ENCODE data around the gene TCOF1.

Gene TCOF1

DNA sequence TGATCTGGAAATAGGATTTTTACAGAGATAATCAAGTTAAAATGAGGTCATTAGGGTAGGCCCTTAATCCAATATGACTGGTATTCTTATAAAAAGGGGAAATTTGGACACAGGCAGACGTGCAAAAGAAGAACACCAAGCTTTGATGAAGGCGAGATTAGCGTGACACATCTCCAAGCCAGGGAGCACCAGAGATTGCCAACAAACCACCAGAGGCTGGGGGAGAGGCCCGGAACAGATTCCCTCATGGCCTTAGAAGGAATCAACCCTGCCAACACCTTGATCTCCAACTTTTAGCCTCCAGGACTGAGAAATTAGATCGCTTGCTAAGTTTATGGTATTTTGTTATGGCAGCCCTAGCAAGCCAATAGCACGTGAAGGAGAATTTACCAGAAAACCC is 44.0 kb upstream of the TCOF1 start:
- Histone ChIP-seq H3K27ac (ENCODE audit: low read depth, low read length) (no peak overlapping the region), H3K9ac (ENCODE audit: low read length) (no peak overlapping the region)
- TF ChIP-seq, protein P1, sequence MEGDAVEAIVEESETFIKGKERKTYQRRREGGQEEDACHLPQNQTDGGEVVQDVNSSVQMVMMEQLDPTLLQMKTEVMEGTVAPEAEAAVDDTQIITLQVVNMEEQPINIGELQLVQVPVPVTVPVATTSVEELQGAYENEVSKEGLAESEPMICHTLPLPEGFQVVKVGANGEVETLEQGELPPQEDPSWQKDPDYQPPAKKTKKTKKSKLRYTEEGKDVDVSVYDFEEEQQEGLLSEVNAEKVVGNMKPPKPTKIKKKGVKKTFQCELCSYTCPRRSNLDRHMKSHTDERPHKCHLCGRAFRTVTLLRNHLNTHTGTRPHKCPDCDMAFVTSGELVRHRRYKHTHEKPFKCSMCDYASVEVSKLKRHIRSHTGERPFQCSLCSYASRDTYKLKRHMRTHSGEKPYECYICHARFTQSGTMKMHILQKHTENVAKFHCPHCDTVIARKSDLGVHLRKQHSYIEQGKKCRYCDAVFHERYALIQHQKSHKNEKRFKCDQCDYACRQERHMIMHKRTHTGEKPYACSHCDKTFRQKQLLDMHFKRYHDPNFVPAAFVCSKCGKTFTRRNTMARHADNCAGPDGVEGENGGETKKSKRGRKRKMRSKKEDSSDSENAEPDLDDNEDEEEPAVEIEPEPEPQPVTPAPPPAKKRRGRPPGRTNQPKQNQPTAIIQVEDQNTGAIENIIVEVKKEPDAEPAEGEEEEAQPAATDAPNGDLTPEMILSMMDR (IDR thresholded peaks at IDR 0.05; ENCODE audit: insufficient read depth, low read length, poor library complexity, severe bottlenecking), result no peak
- TF ChIP-seq EZH2phosphoT487 (conservative IDR thresholded peaks at IDR 0.05; ENCODE audit: low read length), result no peak

DNA sequence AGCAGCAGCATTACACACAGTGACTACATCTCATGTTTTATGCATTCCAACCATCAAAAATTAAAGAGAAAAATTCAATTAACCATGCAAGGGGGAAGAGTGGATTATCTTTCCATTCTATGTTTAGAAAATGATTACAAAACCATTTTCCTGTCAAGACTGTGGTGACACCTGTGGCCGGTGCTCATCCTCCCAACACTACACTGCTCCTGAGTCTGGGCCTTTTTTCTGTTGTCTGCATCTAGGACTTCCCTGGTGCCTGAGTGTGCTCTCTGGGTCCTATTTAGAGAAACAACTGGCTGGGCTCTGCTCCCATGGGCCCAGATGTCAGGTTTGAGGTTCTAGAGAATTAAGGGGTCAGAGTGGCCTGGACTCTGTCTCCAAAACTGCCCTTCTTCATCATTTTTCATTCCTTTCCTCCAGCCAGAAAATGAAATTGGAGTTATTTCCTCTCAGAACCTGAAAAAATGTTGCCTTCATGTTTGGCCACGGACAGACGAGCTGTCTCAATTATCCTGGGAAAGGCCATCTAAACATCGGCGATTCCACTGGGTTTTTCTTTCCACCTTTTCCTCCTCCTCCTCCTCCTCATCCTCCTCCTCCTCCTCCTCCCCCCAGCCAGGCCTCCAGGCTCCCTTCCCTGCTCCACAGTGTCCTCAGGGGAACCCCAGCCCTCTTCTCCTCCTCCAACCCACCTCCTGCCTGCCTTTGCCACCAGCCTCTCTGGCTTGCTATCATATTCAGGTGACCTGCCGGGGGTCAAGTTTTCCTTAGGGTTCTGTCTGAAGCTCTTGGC is 43.4 kb upstream of the TCOF1 start:
- no peaks in the 10 kb centered on the region for H3K36me3 ChIP-seq (ENCODE audit: low read length)
- no peaks in the 10 kb centered on the region for H3K79me2 ChIP-seq (ENCODE audit: insufficient read depth, low read length)
- H3K9ac ChIP-seq (ENCODE audit: low read length), result no peak overlapping the region
- H2AFZ ChIP-seq (ENCODE audit: low read depth, low read length, severe bottlenecking), result no peak overlapping the region
- no peak overlapping the region for H3K27ac ChIP-seq (ENCODE audit: low read depth, low read length)
- TF ChIP-seq EZH2phosphoT487 (conservative IDR thresholded peaks at IDR 0.05; ENCODE audit: low read length), result no peak
- TF ChIP-seq, protein P1 (IDR thresholded peaks at IDR 0.05; ENCODE audit: insufficient read depth, low read length, poor library complexity, severe bottlenecking), result no peak
- no peaks in the 10 kb centered on the region for H3K9me3 ChIP-seq (ENCODE audit: insufficient read depth, low read length)
- H3K9me2 ChIP-seq (replicated peaks; ENCODE audit: insufficient read depth, low read length), result no peaks in the 10 kb centered on the region
- H4K20me1 ChIP-seq (ENCODE audit: low read depth, low read length), result no peaks in the 10 kb centered on the region
- no peak overlapping the region for H3K4me2 ChIP-seq (ENCODE audit: low read depth, low read length, poor library complexity, severe bottlenecking)
- no peaks in the 10 kb centered on the region for H3K27me3 ChIP-seq (ENCODE audit: low read length)
- H3F3A ChIP-seq (ENCODE audit: insufficient read depth), result no peaks in the 10 kb centered on the region
- no peak overlapping the region for H3K4me3 ChIP-seq (ENCODE audit: insufficient read depth, low read length, poor library complexity, severe bottlenecking)

More for the DNA sequence above, 44.0 kb upstream of the TCOF1 start:
- no peaks in the 10 kb centered on the region for H3K79me2 ChIP-seq (ENCODE audit: insufficient read depth, low read length)
- H3K9me2 ChIP-seq (replicated peaks; ENCODE audit: insufficient read depth, low read length), result no peaks in the 10 kb centered on the region
- H3K9me3 ChIP-seq (ENCODE audit: insufficient read depth, low read length), result no peaks in the 10 kb centered on the region
- H2AFZ ChIP-seq (ENCODE audit: low read depth, low read length, severe bottlenecking), result no peak overlapping the region
- no peaks in the 10 kb centered on the region for H3F3A ChIP-seq (ENCODE audit: insufficient read depth)
- no peaks in the 10 kb centered on the region for H3K36me3 ChIP-seq (ENCODE audit: low read length)
- H3K4me3 ChIP-seq (ENCODE audit: insufficient read depth, low read length, poor library complexity, severe bottlenecking), result no peak overlapping the region
- H3K27me3 ChIP-seq (ENCODE audit: low read length), result no peaks in the 10 kb centered on the region
- H4K20me1 ChIP-seq (ENCODE audit: low read depth, low read length), result no peaks in the 10 kb centered on the region
- H3K4me2 ChIP-seq (ENCODE audit: low read depth, low read length, poor library complexity, severe bottlenecking), result no peak overlapping the region

DNA sequence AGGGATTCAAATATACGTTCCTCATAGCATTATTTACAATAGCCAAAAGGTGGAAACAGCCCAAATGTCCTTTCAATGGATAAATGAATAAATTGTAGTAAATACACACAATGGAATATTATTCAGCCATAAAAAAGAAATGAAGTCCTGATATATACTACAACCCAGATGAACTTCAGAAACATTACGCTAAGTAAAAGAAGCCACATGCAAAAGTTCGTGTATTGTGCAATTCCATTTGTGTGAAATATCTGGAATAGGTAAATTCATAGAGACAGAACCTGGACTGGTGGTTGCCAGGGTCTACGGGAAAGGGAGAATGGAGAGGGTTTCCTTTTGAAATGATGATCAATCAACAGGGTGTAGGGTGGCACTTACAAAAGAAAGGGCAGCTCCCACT is 42.3 kb upstream of the TCOF1 start:
- TF ChIP-seq, protein P1 (IDR thresholded peaks at IDR 0.05; ENCODE audit: insufficient read depth, low read length, poor library complexity, severe bottlenecking), result no peak
- no peak for TF ChIP-seq EZH2phosphoT487 (conservative IDR thresholded peaks at IDR 0.05; ENCODE audit: low read length)
- H3K4me3 ChIP-seq (ENCODE audit: insufficient read depth, low read length, poor library complexity, severe bottlenecking), result no peak overlapping the region
- no peaks in the 10 kb centered on the region for H3F3A ChIP-seq (ENCODE audit: insufficient read depth)
- H3K27me3 ChIP-seq (ENCODE audit: low read length), result no peaks in the 10 kb centered on the region
- H3K36me3 ChIP-seq (ENCODE audit: low read length), result no peaks in the 10 kb centered on the region
- no peak overlapping the region for H3K27ac ChIP-seq (ENCODE audit: low read depth, low read length)
- no peak overlapping the region for H3K9ac ChIP-seq (ENCODE audit: low read length)
- H3K79me2 ChIP-seq (ENCODE audit: insufficient read depth, low read length), result no peaks in the 10 kb centered on the region
- no peaks in the 10 kb centered on the region for H4K20me1 ChIP-seq (ENCODE audit: low read depth, low read length)
- no peak overlapping the region for H2AFZ ChIP-seq (ENCODE audit: low read depth, low read length, severe bottlenecking)
- H3K4me2 ChIP-seq (ENCODE audit: low read depth, low read length, poor library complexity, severe bottlenecking), result no peak overlapping the region
- H3K9me2 ChIP-seq (replicated peaks; ENCODE audit: insufficient read depth, low read length), result no peaks in the 10 kb centered on the region
- H3K9me3 ChIP-seq (ENCODE audit: insufficient read depth, low read length), result no peaks in the 10 kb centered on the region

Data from SU-DHL-6 (cell line).